ENCODE measurements around the gene PREX1.

GRCh38 chr20:48706116-48706656 lies 121.6 kb downstream of the PREX1 start:
- TF ChIP-seq, protein P1, sequence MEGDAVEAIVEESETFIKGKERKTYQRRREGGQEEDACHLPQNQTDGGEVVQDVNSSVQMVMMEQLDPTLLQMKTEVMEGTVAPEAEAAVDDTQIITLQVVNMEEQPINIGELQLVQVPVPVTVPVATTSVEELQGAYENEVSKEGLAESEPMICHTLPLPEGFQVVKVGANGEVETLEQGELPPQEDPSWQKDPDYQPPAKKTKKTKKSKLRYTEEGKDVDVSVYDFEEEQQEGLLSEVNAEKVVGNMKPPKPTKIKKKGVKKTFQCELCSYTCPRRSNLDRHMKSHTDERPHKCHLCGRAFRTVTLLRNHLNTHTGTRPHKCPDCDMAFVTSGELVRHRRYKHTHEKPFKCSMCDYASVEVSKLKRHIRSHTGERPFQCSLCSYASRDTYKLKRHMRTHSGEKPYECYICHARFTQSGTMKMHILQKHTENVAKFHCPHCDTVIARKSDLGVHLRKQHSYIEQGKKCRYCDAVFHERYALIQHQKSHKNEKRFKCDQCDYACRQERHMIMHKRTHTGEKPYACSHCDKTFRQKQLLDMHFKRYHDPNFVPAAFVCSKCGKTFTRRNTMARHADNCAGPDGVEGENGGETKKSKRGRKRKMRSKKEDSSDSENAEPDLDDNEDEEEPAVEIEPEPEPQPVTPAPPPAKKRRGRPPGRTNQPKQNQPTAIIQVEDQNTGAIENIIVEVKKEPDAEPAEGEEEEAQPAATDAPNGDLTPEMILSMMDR (IDR thresholded peaks at IDR 0.05) = no peak
- no peak for TF ChIP-seq POLR2A (IDR thresholded peaks at IDR 0.05)

All from adrenal gland (tissue), 5 donors.